Dermis microvascular lymphatic vessel endothelial cell (primary cell): Measurements from ENCODE around the gene RWDD1. TPM values are rescaled to one million over a fixed set of nuclear protein-coding genes. Genes with fewer than 3 reads are reported as not detected.

Experiments
- DNase-seq, 2 donors: peaks; one replicate each; pipeline versions ENCODE4 v3.0.0 to v3.0.0-alpha.2; 2010; ENCODE audit warnings: low read depth in 2 of 2
- total RNA-seq: library from RNA; depleted of rRNA; stranded (reverse); fragments of >200 nt; gene quantifications from 2 replicates; pipeline ENCODE4 v1.2.1, GENCODE V29; 2014

RWDD1 gene
- total RNA-seq: 17.1 and 17.2 TPM in 2 replicates

GRCh38 chr6:116570856-116571682 is at the start of gene RWDD1:
RWDD1 (plus strand) TSS chr6:116571504; CDS start chr6:116571583, 79 bp downstream.
- DNase-seq: peak; percentile 99 to 100

GRCh38 chr6:116522896-116523295 is 48.4 kb upstream of the RWDD1 start:
- no peak for DNase-seq

GRCh38 chr6:116524236-116524635 is 47.1 kb upstream of the RWDD1 start:
- no peak for DNase-seq

- no peak for DNase-seq
Measured at GRCh38 chr6:116528133-116528532, 43.2 kb upstream of the RWDD1 start.

GRCh38 chr6:116528780-116529179 is 42.5 kb upstream of the RWDD1 start:
- DNase-seq: peak in 1 of 2 donors; percentile 34

GRCh38 chr6:116529466-116530290 is 41.6 kb upstream of the RWDD1 start:
- DNase-seq: no peak

GRCh38 chr6:116530436-116530835 is 40.9 kb upstream of the RWDD1 start:
- DNase-seq: no peak

GRCh38 chr6:116531675-116532570 is 39.4 kb upstream of the RWDD1 start:
- DNase-seq: peak; percentile 68 to 81

GRCh38 chr6:116533233-116533957 is 37.9 kb upstream of the RWDD1 start:
- DNase-seq: no peak

- DNase-seq: no peak
Measured at GRCh38 chr6:116535109-116535508, 36.2 kb upstream of the RWDD1 start.

- peak; percentile 55 to 66 for DNase-seq
Measured at GRCh38 chr6:116536216-116536621, 35.1 kb upstream of the RWDD1 start.

GRCh38 chr6:116542426-116542825 is 28.9 kb upstream of the RWDD1 start:
- DNase-seq: no peak

GRCh38 chr6:116543149-116543548 is 28.2 kb upstream of the RWDD1 start:
- no peak for DNase-seq

- no peak for DNase-seq
Measured at GRCh38 chr6:116545651-116546050, 25.7 kb upstream of the RWDD1 start, which contains the start of gene TRAPPC3L. TRAPPC3L (minus strand) TSS chr6:116545684; CDS start chr6:116545514, 170 bp downstream.

- DNase-seq: no peak
Measured at GRCh38 chr6:116547358-116547757, 23.9 kb upstream of the RWDD1 start.

- DNase-seq: no peak
Measured at GRCh38 chr6:116550796-116551195, 20.5 kb upstream of the RWDD1 start.

GRCh38 chr6:116553451-116553850 is 17.9 kb upstream of the RWDD1 start, which contains the start of gene CALHM4:
CALHM4 (plus strand) TSS chr6:116553751; CDS start chr6:116553794, 43 bp downstream.
- DNase-seq: no peak

- no peak for DNase-seq
Measured at GRCh38 chr6:116556065-116556464, 15.2 kb upstream of the RWDD1 start.

- no peak for DNase-seq
Measured at GRCh38 chr6:116556814-116557415, 14.4 kb upstream of the RWDD1 start.

- DNase-seq: peak in 1 of 2 donors; percentile 62
Measured at GRCh38 chr6:116557893-116558292, 13.4 kb upstream of the RWDD1 start.
